ENCODE measurements around the gene CHMP5. TPM values are rescaled to one million over a fixed set of nuclear protein-coding genes. Genes with fewer than 3 reads are reported as not detected.

Gene CHMP5
- total RNA-seq, 1 donor from 2014 or later = 28.1 TPM

DNA sequence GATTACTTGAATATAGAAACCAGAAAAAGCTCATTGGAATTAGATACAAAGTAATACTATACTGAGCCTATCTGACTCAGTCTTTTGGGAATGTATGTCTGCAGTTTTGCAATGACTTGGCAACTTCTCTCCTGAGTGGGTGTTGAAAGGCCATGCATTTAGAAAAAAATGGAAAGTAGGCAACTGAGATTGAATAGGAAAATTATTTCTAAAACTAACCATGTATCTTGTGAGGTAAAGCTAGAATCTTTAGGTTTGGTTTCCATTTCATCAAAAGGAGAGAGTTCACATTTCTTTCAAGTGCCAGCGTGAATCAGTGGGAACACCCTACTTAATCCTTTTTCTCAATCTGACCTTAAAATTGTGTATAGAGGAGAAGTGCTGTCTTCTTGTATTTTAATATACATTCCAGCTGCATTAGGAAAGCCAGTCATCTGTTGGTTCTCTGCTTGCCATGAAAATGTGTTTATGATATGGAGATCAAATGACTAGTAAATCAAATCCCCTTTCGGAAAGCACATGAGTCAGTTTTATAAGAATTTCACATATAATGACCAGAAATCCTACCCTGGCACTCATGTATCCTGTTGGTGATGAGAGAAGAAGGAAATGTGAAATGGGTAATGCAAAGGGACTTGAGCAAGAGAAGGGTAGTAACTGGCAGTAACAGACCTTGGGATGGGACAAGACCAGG is 55.9 kb downstream of the CHMP5 start:
- TF ChIP-seq, protein P1, sequence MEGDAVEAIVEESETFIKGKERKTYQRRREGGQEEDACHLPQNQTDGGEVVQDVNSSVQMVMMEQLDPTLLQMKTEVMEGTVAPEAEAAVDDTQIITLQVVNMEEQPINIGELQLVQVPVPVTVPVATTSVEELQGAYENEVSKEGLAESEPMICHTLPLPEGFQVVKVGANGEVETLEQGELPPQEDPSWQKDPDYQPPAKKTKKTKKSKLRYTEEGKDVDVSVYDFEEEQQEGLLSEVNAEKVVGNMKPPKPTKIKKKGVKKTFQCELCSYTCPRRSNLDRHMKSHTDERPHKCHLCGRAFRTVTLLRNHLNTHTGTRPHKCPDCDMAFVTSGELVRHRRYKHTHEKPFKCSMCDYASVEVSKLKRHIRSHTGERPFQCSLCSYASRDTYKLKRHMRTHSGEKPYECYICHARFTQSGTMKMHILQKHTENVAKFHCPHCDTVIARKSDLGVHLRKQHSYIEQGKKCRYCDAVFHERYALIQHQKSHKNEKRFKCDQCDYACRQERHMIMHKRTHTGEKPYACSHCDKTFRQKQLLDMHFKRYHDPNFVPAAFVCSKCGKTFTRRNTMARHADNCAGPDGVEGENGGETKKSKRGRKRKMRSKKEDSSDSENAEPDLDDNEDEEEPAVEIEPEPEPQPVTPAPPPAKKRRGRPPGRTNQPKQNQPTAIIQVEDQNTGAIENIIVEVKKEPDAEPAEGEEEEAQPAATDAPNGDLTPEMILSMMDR (IDR thresholded peaks at IDR 0.05) = no peak
- Mint-ChIP-seq H3K4me3 (no peak overlapping the region), H3K27me3 (no peaks in the 10 kb centered on the region), H3K9me3 (no peaks in the 10 kb centered on the region), H3K27ac (no peak overlapping the region), H3K36me3 (ENCODE audit: low read depth) (peaks cover 84% of the 10 kb centered on the region), H3K4me1 (no peaks in the 10 kb centered on the region)
- intact Hi-C loops (cut with micrococcal nuclease) = no loop called here
- CTCF ChIA-PET = no interaction called here
- ATAC-seq (ENCODE audit: low read depth) (no peak), DNase-seq (no peak)
- POLR2A ChIA-PET = no interaction called here

DNA sequence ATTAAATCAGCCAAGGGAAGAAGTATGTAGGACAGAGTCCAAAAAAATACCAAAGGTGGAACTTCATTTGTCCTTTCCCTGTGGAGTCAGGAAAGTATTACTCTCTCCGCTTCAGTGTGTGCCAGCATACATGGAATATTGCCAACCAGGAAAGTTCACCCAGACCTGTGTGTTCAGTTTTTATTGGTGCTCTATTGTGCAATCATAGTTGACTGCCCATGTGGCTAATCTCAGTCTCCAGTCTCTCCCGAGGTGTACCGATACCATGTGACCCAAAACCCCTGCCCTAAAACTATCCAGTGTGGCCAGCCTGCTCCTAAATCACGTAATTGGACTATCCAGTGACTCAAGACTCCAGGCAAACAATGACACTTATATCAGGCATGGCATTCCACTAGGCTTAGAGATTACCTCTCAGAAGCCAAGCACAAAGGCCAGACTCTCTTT is 64.3 kb downstream of the CHMP5 start:
- TF ChIP-seq, protein P1 (IDR thresholded peaks at IDR 0.05) = no peak
- H3K4me1 Mint-ChIP-seq = no peaks in the 10 kb centered on the region
- H3K36me3 Mint-ChIP-seq (ENCODE audit: low read depth) = peaks cover 78% of the 10 kb centered on the region
- CTCF ChIA-PET = no interaction called here
- no peak overlapping the region for H3K4me3 Mint-ChIP-seq
- DNase-seq (no peak), ATAC-seq (ENCODE audit: low read depth) (no peak)
- H3K9me3 Mint-ChIP-seq = no peaks in the 10 kb centered on the region
- POLR2A ChIA-PET = no interaction called here
- H3K27ac Mint-ChIP-seq = no peak overlapping the region
- H3K27me3 Mint-ChIP-seq = no peaks in the 10 kb centered on the region
- intact Hi-C loops (cut with micrococcal nuclease) = loop anchor here (5.0 kb wide), 1 partner anchor 42 kb away; no protein-coding TSS in a partner anchor

DNA sequence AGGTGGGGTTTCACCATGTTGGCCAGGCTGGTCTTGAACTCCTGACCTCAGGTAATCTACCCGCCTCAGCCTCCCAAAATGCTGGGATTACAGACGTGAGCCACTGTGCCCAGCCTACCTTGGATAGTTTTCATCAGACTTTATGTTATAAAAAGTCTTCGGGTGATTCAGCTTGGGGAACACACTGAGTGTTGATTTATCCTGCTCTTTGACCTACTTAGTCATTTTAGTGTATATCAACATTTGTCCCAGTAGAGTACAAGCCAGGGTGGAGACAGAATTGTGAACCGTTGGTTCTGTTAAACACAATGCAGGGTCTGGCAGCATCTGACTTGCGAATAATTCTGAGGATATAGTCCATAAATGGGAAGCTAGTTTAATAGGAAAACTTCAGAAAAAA is 65.1 kb downstream of the CHMP5 start:
- intact Hi-C loops (cut with micrococcal nuclease) = loop anchor here (5.0 kb wide), 1 partner anchor 43 kb away; no protein-coding TSS in a partner anchor
- Mint-ChIP-seq H3K27ac (no peak overlapping the region), H3K4me3 (no peak overlapping the region), H3K36me3 (ENCODE audit: low read depth) (peaks cover 78% of the 10 kb centered on the region), H3K4me1 (no peaks in the 10 kb centered on the region), H3K9me3 (no peaks in the 10 kb centered on the region), H3K27me3 (no peaks in the 10 kb centered on the region)
- POLR2A ChIA-PET = no interaction called here
- TF ChIP-seq, protein P1 (IDR thresholded peaks at IDR 0.05) = no peak
- DNase-seq (no peak), ATAC-seq (ENCODE audit: low read depth) (no peak)
- CTCF ChIA-PET = no interaction called here

DNA sequence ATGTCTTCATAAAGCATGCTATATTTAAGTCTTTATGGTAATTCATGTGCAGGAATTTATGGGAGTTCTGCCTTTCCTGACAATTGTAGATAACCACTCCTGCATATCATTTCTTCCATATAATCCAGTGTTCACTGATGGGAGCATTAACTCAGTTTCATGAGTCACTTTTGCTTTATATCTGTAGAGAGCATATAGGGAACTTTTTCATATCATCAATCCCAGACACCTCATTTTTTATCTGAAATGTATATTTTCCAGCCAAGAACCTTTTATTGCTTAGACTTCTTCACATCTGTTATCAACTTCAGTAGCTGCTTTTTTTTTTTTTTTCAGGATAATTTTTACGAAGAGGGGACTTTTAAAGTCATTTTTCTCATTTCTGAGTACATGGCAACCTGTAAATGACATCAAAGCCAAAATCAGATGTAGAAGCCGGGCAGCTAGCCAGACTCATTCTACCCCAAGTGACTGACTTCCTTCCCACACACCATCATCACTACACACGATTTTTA is 66.6 kb downstream of the CHMP5 start:
- TF ChIP-seq, protein P1 (IDR thresholded peaks at IDR 0.05) = no peak
- H3K4me3 Mint-ChIP-seq = no peak overlapping the region
- no peaks in the 10 kb centered on the region for H3K9me3 Mint-ChIP-seq
- ChIA-PET CTCF (no interaction called here), POLR2A (no interaction called here)
- no peaks in the 10 kb centered on the region for H3K4me1 Mint-ChIP-seq
- no peak overlapping the region for H3K27ac Mint-ChIP-seq
- H3K27me3 Mint-ChIP-seq = no peaks in the 10 kb centered on the region
- no peak for DNase-seq
- no peak for ATAC-seq (ENCODE audit: low read depth)
- peaks cover 79% of the 10 kb centered on the region for H3K36me3 Mint-ChIP-seq (ENCODE audit: low read depth)
- intact Hi-C loops (cut with micrococcal nuclease) = no loop called here

Other genes with a start within 250 kb of the CHMP5 start
- gene DNAJA1, start 239.8 kb upstream of the CHMP5 start, total RNA-seq = 107 and 117 TPM in 2 replicates
- 26.8 and 28.1 TPM in 2 replicates for gene SMU1, start 188.4 kb upstream of the CHMP5 start, total RNA-seq
- 111 and 118 TPM in 2 replicates for gene B4GALT1, start 97.7 kb upstream of the CHMP5 start, total RNA-seq
- not detected in 2 replicates for gene SPINK4, start 24.9 kb upstream of the CHMP5 start, total RNA-seq
- 58.3 and 58.9 TPM in 2 replicates for gene BAG1, start 341 bp upstream of the CHMP5 start, total RNA-seq
- gene NFX1, start 25.5 kb downstream of the CHMP5 start, total RNA-seq = 51.0 and 57.2 TPM in 2 replicates
- gene AQP7, start 137.5 kb downstream of the CHMP5 start, total RNA-seq = not detected in 2 replicates
- gene AQP3, start 182.5 kb downstream of the CHMP5 start, total RNA-seq = 0.95 and 1.6 TPM in 2 replicates
- gene NOL6, start 208.9 kb downstream of the CHMP5 start, total RNA-seq = 59.9 and 60.1 TPM in 2 replicates

Measured in activated B cell treated with CpG ODN at 0.5 μM for 24 hours (primary cell).